ENCODE results near the gene SLC6A6. TPM values are rescaled to one million over a fixed set of nuclear protein-coding genes. Genes with fewer than 3 reads are reported as not detected.

Gene SLC6A6
- total and polyA plus RNA-seq, 2 experiments from 2014 or later = 30.7 to 58.9 TPM

- H3K79me2 ChIP-seq = peaks cover 84% of the 10 kb centered on the region
- H3K9me3 ChIP-seq (ENCODE audit: low read depth) = no peaks in the 10 kb centered on the region
- TF ChIP-seq CTCF (IDR thresholded peaks at IDR 0.05; ENCODE audit: poor library complexity) (no peak), EZH2phosphoT487 (IDR thresholded peaks at IDR 0.05; ENCODE audit: low read depth, severe bottlenecking, unreplicated experiment) (no peak), EZH2 (IDR thresholded peaks at IDR 0.05; ENCODE audit: borderline replicate concordance) (no peak)
- H2AFZ ChIP-seq = no peak overlapping the region
- H3K27ac ChIP-seq = peak overlapping the region; percentile 65
- no peak overlapping the region for H3K4me2 ChIP-seq
- H3K27me3 ChIP-seq = no peaks in the 10 kb centered on the region
- peaks cover 31% of the 10 kb centered on the region for H3K4me1 ChIP-seq (ENCODE audit: insufficient read depth)
- DNase-seq (ENCODE audit: low spot score) = peak; percentile 67
- peaks cover 15% of the 10 kb centered on the region for H4K20me1 ChIP-seq (ENCODE audit: insufficient read depth, poor library complexity, severe bottlenecking)
- H3K36me3 ChIP-seq (replicated peaks; ENCODE audit: insufficient read depth, low read depth) = no peaks in the 10 kb centered on the region
- H3K4me3 ChIP-seq = no peak overlapping the region
- WGBS (ENCODE audit: low lambda C conversion rate, missing lambda C conversion rate) = 57% methylated on average over 2 of the region's 2 CpGs
- no peaks in the 10 kb centered on the region for H3K9me2 ChIP-seq (replicated peaks; ENCODE audit: insufficient read depth)
Observed at GRCh38 chr3:14423197-14423743, 20.9 kb downstream of the SLC6A6 start.

GRCh38 chr3:14423963-14424362 is 21.6 kb downstream of the SLC6A6 start:
- no peak overlapping the region for H3K4me2 ChIP-seq
- no peak overlapping the region for H2AFZ ChIP-seq
- 73% methylated on average over 3 of the region's 3 CpGs for WGBS (ENCODE audit: low lambda C conversion rate, missing lambda C conversion rate)
- no peaks in the 10 kb centered on the region for H3K27me3 ChIP-seq
- TF ChIP-seq EZH2 (IDR thresholded peaks at IDR 0.05; ENCODE audit: borderline replicate concordance) (no peak), CTCF (IDR thresholded peaks at IDR 0.05; ENCODE audit: poor library complexity) (no peak), EZH2phosphoT487 (IDR thresholded peaks at IDR 0.05; ENCODE audit: low read depth, severe bottlenecking, unreplicated experiment) (no peak)
- H3K4me3 ChIP-seq = no peak overlapping the region
- peaks cover 91% of the 10 kb centered on the region for H3K79me2 ChIP-seq
- no peaks in the 10 kb centered on the region for H3K36me3 ChIP-seq (replicated peaks; ENCODE audit: insufficient read depth, low read depth)
- peaks cover 26% of the 10 kb centered on the region for H3K4me1 ChIP-seq (ENCODE audit: insufficient read depth)
- no peak for DNase-seq (ENCODE audit: low spot score)
- no peaks in the 10 kb centered on the region for H3K9me3 ChIP-seq (ENCODE audit: low read depth)
- peaks cover 15% of the 10 kb centered on the region for H4K20me1 ChIP-seq (ENCODE audit: insufficient read depth, poor library complexity, severe bottlenecking)
- H3K27ac ChIP-seq = peak overlapping the region; percentile 57
- no peaks in the 10 kb centered on the region for H3K9me2 ChIP-seq (replicated peaks; ENCODE audit: insufficient read depth)

GRCh38 chr3:14424711-14425580 is 22.5 kb downstream of the SLC6A6 start:
- H2AFZ ChIP-seq = no peak overlapping the region
- peaks cover 91% of the 10 kb centered on the region for H3K79me2 ChIP-seq
- no peaks in the 10 kb centered on the region for H3K9me2 ChIP-seq (replicated peaks; ENCODE audit: insufficient read depth)
- TF ChIP-seq EZH2phosphoT487 (IDR thresholded peaks at IDR 0.05; ENCODE audit: low read depth, severe bottlenecking, unreplicated experiment) (no peak), EZH2 (IDR thresholded peaks at IDR 0.05; ENCODE audit: borderline replicate concordance) (no peak), CTCF (IDR thresholded peaks at IDR 0.05; ENCODE audit: poor library complexity) (no peak)
- H3K4me2 ChIP-seq = no peak overlapping the region
- no peaks in the 10 kb centered on the region for H3K27me3 ChIP-seq
- H3K27ac ChIP-seq = no peak overlapping the region
- H3K9me3 ChIP-seq (ENCODE audit: low read depth) = no peaks in the 10 kb centered on the region
- 84% methylated on average over 23 of the region's 23 CpGs for WGBS (ENCODE audit: low lambda C conversion rate, missing lambda C conversion rate)
- peaks cover 15% of the 10 kb centered on the region for H4K20me1 ChIP-seq (ENCODE audit: insufficient read depth, poor library complexity, severe bottlenecking)
- no peak for DNase-seq (ENCODE audit: low spot score)
- H3K4me1 ChIP-seq (ENCODE audit: insufficient read depth) = peaks cover 17% of the 10 kb centered on the region
- no peak overlapping the region for H3K4me3 ChIP-seq
- no peaks in the 10 kb centered on the region for H3K36me3 ChIP-seq (replicated peaks; ENCODE audit: insufficient read depth, low read depth)

All from hepatocyte (in vitro differentiated cells).